ENCODE measurements around the gene PRR20G. TPM values are rescaled to one million over a fixed set of nuclear protein-coding genes. Genes with fewer than 3 reads are reported as not detected.

Gene PRR20G
- total RNA-seq, 2 donors from 2014 or later: 5.1 TPM; not detected in 1

DNA sequence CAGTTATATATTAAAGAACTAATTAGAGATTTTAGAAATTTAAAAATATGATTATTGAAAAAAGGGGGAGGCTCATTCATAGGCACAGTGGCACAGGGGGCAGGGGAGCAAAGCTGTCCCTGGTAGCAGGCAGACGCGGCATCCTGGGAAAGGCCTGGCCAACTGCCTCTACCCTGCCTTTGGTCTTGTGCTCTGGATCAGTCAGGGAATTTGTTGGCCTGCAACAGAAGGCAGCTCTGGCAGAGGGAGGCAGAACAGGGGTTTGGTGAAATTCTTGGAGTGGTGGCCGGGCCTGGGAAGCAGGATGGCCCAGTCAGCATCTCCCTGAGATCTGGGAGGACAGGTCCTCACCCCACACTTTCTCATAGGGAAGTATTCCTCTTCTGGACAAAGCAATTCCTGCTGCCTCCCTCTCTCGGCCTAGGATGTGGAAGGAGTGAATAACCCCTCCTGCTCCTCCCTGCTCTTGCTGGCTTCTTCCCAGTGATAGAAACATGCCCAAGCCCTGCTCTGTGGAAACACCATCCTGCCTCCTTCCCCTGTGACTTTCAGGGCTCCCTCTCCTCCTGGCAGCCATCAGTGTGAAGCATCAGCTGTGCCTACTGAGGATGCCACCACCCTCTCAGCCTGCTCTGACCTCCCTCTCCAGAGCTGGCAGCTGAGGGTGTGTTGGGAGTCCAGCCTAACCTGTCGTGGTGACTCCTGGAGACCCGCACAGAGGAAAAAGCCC lies 26.9 kb downstream of the PRR20G start:
- no peak for TF ChIP-seq POLR2A (IDR thresholded peaks at IDR 0.05)
- TF ChIP-seq, protein P1, sequence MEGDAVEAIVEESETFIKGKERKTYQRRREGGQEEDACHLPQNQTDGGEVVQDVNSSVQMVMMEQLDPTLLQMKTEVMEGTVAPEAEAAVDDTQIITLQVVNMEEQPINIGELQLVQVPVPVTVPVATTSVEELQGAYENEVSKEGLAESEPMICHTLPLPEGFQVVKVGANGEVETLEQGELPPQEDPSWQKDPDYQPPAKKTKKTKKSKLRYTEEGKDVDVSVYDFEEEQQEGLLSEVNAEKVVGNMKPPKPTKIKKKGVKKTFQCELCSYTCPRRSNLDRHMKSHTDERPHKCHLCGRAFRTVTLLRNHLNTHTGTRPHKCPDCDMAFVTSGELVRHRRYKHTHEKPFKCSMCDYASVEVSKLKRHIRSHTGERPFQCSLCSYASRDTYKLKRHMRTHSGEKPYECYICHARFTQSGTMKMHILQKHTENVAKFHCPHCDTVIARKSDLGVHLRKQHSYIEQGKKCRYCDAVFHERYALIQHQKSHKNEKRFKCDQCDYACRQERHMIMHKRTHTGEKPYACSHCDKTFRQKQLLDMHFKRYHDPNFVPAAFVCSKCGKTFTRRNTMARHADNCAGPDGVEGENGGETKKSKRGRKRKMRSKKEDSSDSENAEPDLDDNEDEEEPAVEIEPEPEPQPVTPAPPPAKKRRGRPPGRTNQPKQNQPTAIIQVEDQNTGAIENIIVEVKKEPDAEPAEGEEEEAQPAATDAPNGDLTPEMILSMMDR (IDR thresholded peaks at IDR 0.05): no peak
- no peak for TF ChIP-seq POLR2AphosphoS5 (IDR thresholded peaks at IDR 0.05)
- Histone ChIP-seq H3K27me3 (replicated peaks; ENCODE audit: insufficient read depth) (no peaks in the 10 kb centered on the region), H3K4me1 (replicated peaks) (no peaks in the 10 kb centered on the region), H3K36me3 (no peaks in the 10 kb centered on the region), H3K9me3 (no peaks in the 10 kb centered on the region), H3K4me3 (no peak overlapping the region), H3K27ac (no peak overlapping the region)
- DNase-seq (ENCODE audit: low spot score): no peak
- intact Hi-C loops (cut with DNase I): no loop called here
- 69% methylated on average over 6 of the region's 6 CpGs for WGBS

DNA sequence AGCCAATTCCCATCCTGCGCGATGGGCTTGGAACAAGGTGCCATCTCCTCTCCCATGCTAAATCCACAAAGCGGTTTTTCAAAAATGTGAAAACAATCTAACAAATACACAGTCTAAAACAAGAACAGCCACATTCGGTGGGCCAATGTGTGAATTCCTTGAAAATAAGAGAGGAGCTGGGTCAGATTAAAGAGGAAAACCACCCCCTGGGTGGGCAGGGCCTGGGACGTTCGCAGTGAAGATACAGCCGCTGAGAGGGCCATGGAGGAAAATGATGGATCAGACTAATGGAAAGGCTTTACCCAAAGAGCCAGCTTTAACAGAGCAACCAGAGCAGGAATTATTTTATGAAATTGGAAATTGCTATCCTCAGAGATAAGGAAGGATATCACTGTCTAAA lies 27.4 kb downstream of the PRR20G start:
- DNase-seq (ENCODE audit: low spot score): no peak
- H3K4me1 ChIP-seq (replicated peaks): no peaks in the 10 kb centered on the region
- no peak overlapping the region for H3K27ac ChIP-seq
- WGBS: 88% methylated on average over 7 of the region's 7 CpGs
- no peaks in the 10 kb centered on the region for H3K36me3 ChIP-seq
- intact Hi-C loops (cut with DNase I): no loop called here
- H3K9me3 ChIP-seq: no peaks in the 10 kb centered on the region
- TF ChIP-seq, protein P1 (IDR thresholded peaks at IDR 0.05): no peak
- TF ChIP-seq POLR2AphosphoS5 (IDR thresholded peaks at IDR 0.05) (no peak), POLR2A (IDR thresholded peaks at IDR 0.05) (no peak)
- no peak overlapping the region for H3K4me3 ChIP-seq
- H3K27me3 ChIP-seq (replicated peaks; ENCODE audit: insufficient read depth): no peaks in the 10 kb centered on the region

DNA sequence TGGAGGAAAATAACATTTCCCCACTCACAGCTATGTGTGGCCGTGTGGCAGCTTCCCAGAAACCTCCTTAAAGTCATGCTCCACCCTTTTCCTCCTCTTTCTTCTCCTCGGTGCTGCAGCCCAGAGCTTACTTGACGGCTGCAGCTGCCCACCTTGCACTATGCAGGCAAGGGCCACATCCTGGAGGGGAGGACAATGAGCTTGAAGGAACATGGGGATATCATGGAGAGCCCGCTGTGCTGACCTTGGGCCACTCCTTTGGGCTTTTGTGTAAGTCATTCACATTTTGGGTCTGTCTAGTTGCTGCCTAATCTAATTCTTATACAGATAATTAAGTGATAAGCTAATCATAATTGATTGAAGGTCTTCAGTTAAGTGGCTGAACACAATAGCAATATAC lies 28.0 kb downstream of the PRR20G start:
- intact Hi-C loops (cut with DNase I): no loop called here
- TF ChIP-seq, protein P1 (IDR thresholded peaks at IDR 0.05): no peak
- TF ChIP-seq POLR2AphosphoS5 (IDR thresholded peaks at IDR 0.05): no peak
- no peak for TF ChIP-seq POLR2A (IDR thresholded peaks at IDR 0.05)
- H3K4me1 ChIP-seq (replicated peaks): no peaks in the 10 kb centered on the region
- no peak overlapping the region for H3K4me3 ChIP-seq
- no peak overlapping the region for H3K27ac ChIP-seq
- H3K36me3 ChIP-seq: no peaks in the 10 kb centered on the region
- WGBS: 52% methylated on average over 4 of the region's 4 CpGs
- no peaks in the 10 kb centered on the region for H3K9me3 ChIP-seq
- no peaks in the 10 kb centered on the region for H3K27me3 ChIP-seq (replicated peaks; ENCODE audit: insufficient read depth)
- DNase-seq (ENCODE audit: low spot score): no peak

DNA sequence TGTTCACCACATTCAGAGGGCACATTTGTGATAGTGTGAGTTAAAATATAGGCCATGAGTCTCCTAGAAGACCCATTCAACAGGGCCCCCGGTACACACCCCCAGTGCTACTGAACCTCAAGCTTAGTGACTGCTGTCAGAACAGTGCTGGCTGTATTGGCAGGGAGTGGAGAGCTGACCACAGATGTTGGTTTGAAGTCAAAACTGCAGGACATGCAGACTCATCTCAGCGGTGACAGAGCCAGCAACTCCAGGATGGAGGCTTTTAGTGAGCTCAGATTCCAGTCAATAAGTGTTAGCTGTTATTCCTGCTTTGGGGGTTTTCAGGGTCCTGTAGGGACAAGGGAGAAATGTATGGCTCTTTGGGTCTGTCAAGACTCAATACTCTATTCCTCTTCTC lies 29.1 kb downstream of the PRR20G start:
- intact Hi-C loops (cut with DNase I): no loop called here
- no peaks in the 10 kb centered on the region for H3K4me1 ChIP-seq (replicated peaks)
- TF ChIP-seq, protein P1 (IDR thresholded peaks at IDR 0.05): no peak
- TF ChIP-seq POLR2A (IDR thresholded peaks at IDR 0.05): no peak
- TF ChIP-seq POLR2AphosphoS5 (IDR thresholded peaks at IDR 0.05): no peak
- H3K4me3 ChIP-seq: no peak overlapping the region
- no peaks in the 10 kb centered on the region for H3K27me3 ChIP-seq (replicated peaks; ENCODE audit: insufficient read depth)
- no peaks in the 10 kb centered on the region for H3K9me3 ChIP-seq
- no peak for DNase-seq (ENCODE audit: low spot score)
- WGBS: 79% methylated on average over 2 of the region's 2 CpGs
- H3K36me3 ChIP-seq: no peaks in the 10 kb centered on the region
- H3K27ac ChIP-seq: no peak overlapping the region

DNA sequence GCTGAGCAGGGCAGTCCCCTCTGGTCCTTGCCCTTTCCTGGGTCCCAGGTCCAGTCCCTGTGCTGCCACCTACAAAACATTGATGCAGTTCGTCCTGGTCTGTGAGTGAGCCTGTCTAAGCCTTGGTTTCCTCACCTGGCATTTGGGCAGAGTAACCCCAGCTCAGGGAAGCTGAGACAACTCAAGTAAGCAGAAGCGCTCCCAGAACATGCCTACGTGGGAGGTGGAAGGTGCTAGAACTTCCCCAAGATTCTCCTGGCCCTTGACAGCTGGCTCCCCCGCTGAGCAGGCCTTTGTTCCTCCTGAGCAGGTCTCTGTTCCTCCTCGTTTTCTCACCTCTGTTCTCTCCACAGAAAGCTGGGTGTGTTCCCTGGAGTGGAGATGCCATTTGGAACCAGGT lies 30.5 kb downstream of the PRR20G start:
- intact Hi-C loops (cut with DNase I): no loop called here
- TF ChIP-seq, protein P1 (IDR thresholded peaks at IDR 0.05): no peak
- TF ChIP-seq POLR2A (IDR thresholded peaks at IDR 0.05) (no peak), POLR2AphosphoS5 (IDR thresholded peaks at IDR 0.05) (no peak)
- H3K36me3 ChIP-seq: no peaks in the 10 kb centered on the region
- no peak for DNase-seq (ENCODE audit: low spot score)
- H3K4me3 ChIP-seq: no peak overlapping the region
- no peak overlapping the region for H3K27ac ChIP-seq
- no peaks in the 10 kb centered on the region for H3K4me1 ChIP-seq (replicated peaks)
- WGBS: 83% methylated on average over 5 of the region's 5 CpGs
- no peaks in the 10 kb centered on the region for H3K27me3 ChIP-seq (replicated peaks; ENCODE audit: insufficient read depth)
- no peaks in the 10 kb centered on the region for H3K9me3 ChIP-seq
